Measurements from ENCODE around the gene RAD54L2. TPM values are rescaled to one million over a fixed set of nuclear protein-coding genes. Genes with fewer than 3 reads are reported as not detected.

RAD54L2 gene
- total and polyA plus RNA-seq, 2 of the 8 experiments (the other 6 are each of a cell fraction or from before 2014, with no cell fraction given), result 8.2 to 35.2 TPM

DNA sequence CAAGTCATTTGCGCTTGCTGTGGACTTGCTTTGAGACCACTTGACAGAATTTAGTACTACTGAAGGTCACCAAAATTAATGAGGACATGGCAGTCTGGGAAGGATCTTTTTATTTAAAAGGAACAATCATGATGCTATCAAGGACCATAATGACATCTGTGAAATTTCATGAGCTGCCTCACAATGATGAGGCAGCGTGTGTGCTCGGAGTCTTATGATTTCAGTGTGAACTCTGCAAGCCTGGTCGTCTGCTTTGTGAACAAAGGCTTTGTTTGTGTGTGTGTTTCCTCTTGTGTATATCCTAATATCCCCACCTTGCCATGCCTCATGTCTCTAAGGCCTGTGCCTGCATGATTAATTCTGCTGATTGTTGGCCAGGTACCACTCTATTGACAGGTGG lies 46.7 kb downstream of the RAD54L2 start (continued):
- TF ChIP-seq BRCA1 (IDR thresholded peaks at IDR 0.05; ENCODE audit: low read depth, low read length) (no peak), SIX5 (IDR thresholded peaks at IDR 0.05; ENCODE audit: low read depth, low read length) (no peak), SRF (IDR thresholded peaks at IDR 0.05; ENCODE audit: low read depth, low read length) (no peak)
